ENCODE measurements around the gene VSTM2L.
"Not testable (repeated sequence)": the region's sequence is repeated elsewhere in the genome, so short reads cannot be mapped to it uniquely, and the experiment has no call there.

VSTM2L gene

DNA sequence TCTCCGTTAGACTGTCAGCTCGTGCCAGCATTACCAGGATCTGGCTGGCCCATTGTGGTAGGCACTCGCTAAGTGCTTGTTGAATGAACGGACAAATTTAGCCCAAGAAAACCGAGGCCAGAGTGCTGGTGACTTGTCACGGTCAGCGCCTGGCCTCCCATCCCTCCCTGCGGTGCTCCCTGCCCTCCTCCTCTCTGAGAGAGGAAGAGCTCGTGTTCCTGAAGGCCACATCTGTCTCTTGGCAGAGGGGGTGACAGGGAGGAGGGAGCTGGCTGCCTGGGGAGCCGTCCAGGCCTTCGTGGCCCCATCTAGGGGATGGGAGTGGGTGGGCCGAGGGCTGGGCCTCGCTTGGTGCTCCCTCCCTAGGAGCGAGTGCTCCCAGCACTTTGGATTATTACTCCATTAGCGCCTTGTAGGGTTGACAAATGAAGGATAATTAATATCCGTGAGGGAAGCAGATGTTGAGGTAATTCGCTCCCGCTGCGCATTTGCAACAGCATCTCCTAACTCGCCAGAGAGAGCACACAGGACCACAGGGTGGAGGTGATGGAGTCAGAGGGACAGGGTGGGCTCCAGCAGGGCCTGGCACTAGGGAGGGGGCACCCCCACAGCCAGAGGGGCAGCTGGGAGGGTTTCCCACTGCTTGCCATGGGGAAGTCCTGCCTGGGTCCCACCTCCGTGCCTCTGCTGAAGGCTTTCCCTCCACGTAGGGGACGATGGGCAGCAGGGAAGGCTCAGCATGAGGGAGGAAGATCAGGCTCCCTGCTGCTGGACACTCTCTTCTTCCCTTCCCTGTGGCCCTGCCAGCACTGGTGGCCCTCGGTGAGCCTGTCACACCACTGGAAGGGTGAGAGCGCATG lies 37.0 kb downstream of the VSTM2L start:
- no peak for DNase-seq

DNA sequence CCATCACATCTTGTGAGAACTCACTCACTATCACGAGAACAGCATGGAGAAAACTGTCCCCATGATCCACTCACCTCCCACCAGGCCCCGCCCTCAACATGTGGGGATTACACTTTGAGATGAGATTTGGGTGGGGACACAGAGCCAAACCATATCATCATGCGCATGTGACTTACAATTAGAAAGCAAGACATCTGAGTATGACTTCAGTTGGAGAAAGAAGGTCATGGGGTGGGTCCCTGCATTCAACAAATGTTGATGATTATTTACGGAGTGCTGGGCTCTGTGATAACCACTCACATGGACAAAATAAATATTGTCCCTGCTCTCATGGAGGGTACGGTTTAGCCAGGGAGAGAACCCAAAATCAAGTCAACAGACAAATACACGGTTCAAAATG lies 37.9 kb downstream of the VSTM2L start:
- DNase-seq: no peak

- DNase-seq: no peak
Observed at GRCh38 chr20:37941332-37941731, 38.4 kb downstream of the VSTM2L start.

DNA sequence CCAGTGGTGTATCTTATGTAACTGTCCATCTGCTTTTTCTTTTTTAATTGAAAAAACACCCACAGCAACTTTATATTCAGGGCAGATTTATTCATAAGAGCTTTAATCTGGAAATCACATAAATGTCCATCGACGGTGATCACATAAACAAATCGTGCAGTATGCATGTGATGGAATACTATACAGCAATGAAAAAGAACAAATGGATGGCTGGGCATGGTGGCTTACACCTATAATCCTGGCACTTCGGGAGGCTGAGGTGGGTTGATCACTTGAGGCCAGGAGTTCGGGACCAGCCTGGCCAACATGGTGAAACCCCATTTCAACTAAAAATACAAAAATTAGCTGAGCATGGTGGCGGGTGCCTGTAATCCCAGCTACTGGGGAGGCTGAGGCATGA lies 39.1 kb downstream of the VSTM2L start:
- DNase-seq: no peak

DNA sequence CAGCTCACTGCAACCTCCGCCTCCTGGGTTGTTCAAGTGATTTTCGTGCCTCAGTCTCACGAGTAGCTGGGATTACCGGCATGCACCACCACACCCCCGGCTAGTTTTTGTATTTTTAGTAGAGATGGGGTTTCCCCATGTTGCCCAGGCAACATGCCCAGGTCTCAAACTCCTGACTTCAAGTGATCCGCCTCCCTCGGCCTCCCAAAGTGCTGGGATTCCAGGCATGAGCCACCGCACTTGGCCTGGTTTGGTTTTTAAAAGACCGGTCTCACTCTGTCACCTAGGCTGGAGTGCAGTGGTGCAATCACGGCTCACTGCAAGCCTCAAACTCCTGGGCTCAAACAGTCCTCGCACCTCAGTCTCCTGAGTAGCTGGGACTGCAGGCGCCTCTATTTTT lies 40.1 kb downstream of the VSTM2L start:
- no peak for DNase-seq

DNA sequence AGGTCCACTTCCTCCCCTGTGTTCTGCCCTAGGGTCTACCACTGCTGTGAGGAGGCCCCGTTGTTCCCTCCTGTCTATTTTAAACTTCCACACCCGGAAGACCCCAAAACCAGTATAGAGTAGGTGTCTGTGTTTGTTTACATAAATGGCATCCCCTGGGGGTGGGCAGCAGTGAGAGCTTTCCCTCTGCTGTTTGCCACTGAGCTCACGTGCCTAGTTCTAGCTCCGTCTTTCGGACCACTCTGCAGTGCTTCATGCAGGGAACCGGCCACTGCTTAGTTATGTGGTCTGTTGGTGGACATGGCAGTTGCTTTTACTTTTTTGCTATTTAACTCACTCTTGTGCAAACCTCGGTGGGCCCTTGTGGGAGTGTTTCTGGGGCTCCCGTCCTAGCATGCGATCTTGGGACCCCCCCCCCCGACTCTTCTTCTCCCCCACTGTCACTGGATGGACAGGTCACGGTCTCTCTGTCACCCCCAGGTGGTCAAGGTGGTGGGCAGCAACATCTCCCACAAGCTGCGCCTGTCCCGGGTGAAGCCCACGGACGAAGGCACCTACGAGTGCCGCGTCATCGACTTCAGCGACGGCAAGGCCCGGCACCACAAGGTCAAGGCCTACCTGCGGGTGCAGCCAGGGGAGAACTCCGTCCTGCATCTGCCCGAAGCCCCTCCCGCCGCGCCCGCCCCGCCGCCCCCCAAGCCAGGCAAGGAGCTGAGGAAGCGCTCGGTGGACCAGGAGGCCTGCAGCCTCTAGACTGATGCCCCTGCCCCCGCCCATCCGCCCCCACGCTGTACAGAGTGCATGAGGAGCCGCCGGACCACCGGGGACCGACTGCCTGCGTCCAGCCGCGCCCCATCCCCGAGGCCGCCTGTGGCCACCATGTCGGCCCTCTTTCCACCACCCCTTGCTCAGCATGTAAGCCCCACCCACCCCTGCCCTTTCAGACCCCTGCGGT lies 40.9 kb downstream of the VSTM2L start:
- DNase-seq: no peak

GRCh38 chr20:37944456-37944981 lies 41.6 kb downstream of the VSTM2L start:
- DNase-seq: no peak

- DNase-seq: no peak
Observed at GRCh38 chr20:37945091-37945547, 42.2 kb downstream of the VSTM2L start.

DNA sequence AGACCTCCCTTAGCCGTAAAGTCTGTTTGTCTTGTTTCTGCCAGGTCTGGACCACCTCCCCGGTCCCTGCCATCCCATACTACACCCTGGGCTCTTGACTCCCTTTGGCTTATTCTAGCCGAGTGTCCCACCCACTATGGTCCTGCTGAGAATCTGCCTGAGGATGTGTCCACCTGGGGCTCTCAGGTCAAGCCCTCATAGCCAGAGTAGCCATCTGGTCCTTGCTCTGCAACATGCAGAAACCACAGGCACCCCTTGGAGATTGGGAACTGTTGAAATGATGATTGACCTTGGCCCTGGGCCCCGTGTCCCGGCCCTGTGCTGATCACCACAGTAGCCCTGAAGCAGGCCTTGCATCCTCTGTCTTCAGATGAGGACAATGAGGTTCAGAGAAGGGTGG lies 44.0 kb downstream of the VSTM2L start:
- no peak for DNase-seq

DNA sequence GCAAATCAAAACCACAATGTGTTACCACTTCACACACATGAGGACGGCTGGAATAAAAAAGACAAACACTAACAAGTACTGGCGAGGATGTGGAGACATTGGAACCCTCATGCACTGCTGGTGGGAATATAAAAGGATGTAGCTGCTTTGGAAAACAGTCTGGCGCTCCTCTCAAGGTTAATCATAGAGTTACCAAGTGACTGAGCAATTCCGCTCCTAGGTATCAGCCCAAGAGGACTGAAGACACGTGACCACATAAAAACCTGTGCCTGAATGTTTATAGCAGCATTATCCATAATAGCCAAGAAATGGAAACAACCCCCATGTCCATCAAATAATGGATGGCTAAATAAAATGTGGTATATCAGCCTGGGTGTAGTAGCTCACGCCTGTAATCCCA lies 45.0 kb downstream of the VSTM2L start:
- no peak for DNase-seq

DNA sequence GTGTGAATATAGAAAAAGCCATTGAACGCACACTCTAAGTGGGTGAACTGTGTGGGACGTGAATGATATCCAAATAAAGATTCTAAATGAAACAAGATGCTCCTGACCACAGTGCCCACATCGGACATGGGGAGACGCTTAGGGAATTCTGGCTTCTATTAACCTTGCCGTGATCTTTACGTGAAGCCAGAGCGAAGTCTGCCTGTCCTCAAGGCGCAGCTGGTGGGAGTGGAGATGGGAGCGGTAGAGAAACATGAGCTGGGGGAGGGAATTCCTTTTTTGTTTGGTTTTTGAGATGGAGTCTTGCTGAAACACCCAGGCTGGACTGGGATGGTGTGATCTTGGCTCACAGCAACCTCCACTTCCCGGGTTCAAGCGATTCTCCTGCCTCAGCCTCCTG lies 46.0 kb downstream of the VSTM2L start:
- DNase-seq: no peak

- no peak for DNase-seq
Observed at GRCh38 chr20:37954190-37954589, 51.3 kb downstream of the VSTM2L start.

DNA sequence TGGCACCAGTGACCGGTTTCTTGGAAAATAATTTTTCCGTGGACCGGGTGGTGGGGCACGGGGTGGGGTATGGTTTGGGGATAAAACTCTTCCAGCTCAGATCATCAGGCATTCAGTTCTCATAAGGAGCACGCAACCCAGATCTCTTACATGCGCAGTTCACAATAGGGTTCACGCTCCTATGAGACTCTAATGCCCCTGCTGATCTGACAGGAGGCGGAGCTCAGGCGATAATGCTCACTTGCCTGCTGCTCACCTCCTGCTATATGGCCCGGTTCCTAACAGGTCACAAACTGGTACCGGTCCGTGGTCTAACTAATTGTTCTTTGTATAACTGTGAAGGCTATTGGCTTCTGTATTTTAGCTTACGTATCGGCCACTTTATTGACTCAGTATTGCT lies 51.7 kb downstream of the VSTM2L start:
- DNase-seq: no peak

GRCh38 chr20:37955511-37955910 lies 52.6 kb downstream of the VSTM2L start:
- no peak for DNase-seq

DNA sequence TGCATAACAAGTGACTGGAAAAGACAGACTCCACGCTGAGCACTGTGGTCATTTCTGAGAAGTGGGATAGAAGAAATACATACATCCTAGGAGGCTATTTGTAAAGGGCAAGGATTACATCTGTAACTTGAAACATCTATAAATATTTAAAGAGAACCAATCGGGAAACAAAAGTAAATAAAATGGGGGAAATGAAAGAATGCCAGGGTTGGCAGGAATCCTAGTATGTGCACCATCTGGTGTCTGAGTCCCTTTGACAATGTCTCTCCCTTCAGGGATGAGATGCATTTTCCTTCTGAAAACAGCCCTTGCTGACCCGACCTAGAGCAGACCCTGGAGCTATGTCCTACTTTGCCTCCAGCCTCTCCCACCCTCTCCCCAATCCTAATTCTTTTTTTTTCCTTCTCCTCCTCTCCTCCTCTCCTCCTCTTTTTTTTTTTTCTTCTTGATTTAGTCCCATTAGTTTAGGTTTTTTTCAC lies 53.2 kb downstream of the VSTM2L start:
- no peak for DNase-seq

DNA sequence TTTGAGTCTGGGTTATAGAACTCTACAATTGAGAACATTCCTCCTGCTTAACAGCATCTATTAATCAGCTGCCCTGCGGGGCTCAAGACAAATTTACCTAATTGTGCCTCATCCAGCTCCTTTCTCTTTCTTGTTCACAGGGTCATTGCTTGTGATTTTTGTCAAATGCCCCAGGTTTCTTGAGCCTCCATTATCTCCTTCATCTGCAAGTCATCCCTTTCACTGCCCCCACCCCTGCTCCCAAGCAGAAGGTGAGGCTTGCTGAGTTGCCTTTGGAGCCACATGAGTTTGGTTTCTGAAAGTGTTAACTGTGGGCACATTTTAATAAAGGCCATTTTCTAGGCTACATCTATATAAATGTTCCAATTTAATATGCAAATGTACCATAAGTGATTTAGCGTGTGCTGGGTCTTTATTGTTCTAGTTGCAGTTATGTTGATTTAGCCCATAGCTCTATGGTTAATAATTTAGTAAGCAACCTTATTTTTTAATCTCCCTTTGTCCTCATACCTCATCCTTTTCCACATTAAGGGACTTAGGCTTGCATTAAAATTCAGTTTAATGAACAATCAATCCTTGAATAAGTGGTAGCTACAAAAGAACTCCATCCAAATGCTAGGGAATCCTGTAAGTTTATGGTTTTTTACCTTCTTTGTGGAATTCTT lies 56.1 kb downstream of the VSTM2L start:
- no peak for DNase-seq

- DNase-seq: no peak
Observed at GRCh38 chr20:37961066-37961465, 58.1 kb downstream of the VSTM2L start.

DNA sequence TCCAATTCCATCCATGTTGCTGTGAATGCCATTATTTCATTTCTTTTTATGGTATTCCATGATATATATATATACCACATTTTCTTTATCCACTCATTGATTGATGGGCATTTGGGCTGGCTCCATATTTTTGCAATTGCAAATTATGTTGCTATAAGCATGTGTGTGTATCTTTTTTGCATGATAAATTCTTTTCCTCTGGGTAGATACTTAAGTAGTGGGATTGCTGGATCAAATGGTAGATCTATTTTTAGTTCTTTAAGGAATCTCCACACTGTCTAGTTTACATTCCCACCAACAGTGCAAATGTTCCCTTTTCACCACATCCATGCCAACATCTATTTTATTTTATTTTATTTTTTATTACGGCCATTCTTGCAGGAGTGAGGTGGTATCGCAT lies 60.6 kb downstream of the VSTM2L start:
- DNase-seq: not testable (repeated sequence)

- no peak for DNase-seq
Observed at GRCh38 chr20:37968841-37969401, 66.0 kb downstream of the VSTM2L start.

GRCh38 chr20:37969949-37970855 lies 67.3 kb downstream of the VSTM2L start:
- no peak for DNase-seq

DNA sequence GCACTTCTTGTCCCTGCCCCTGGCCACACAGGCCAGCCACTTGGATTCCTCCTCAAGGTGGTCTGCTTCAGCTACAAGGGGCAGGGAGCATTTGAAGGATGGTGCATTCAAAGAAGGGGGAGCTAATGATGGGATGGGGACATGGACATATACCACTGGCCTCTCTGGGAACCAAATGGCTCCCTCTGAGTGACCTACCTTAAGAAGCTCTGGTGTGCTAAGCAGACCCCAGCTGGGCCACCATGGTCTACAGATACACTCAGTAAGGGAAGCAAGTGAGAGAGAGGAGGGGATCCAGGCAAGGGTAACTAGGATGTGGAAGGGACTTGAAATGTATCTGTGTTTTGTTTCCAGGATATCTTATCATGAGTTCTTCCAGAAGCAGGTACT lies 67.9 kb downstream of the VSTM2L start:
- DNase-seq: no peak

Measured in central memory CD4-positive, alpha-beta T cell (primary cell).